Natural killer cell treated with Interleukin-12 subunit alpha and Interleukin-12 subunit beta and Interleukin-15 and Interleukin-18, amount 100 ng/mL, for 72 hours (primary cell): Measurements from ENCODE around the gene SOAT1. TPM values are rescaled to one million over a fixed set of nuclear protein-coding genes. Genes with fewer than 3 reads are reported as not detected.
"Not testable (repeated sequence)": the region's sequence is repeated elsewhere in the genome, so short reads cannot be mapped to it uniquely, and the experiment has no call there.

Experiments used
- ATAC-seq, 2 donors: fragments of 150-1000 bp; cut with Tn5 transposase in 1 of 2; sonication (Bioruptor Pico), chemical (Tn5 transposase) in 1 of 2; 2 replicates each; pipeline ENCODE4 v1.10.0; 2021
- DNase-seq: peaks from one replicate; pipeline ENCODE4 v3.0.0; 2022; ENCODE audit warnings: low spot score
- H3K27ac Mint-ChIP-seq, 2 donors: 1 replicate in 1 of 2; 2 replicates in 1 of 2; pipeline ENCODE4 v1.8.0; 2022; ENCODE audit warnings: mixed read lengths in 2 of 2, mild to moderate bottlenecking in 1 of 2, moderate library complexity in 1 of 2
- H3K27me3 Mint-ChIP-seq, 2 donors: 1 replicate in 1 of 2; 2 replicates in 1 of 2; pipeline ENCODE4 v1.8.0; 2022; ENCODE audit warnings: mixed read lengths in 2 of 2
- H3K36me3 Mint-ChIP-seq: one replicate; pipeline ENCODE4 v1.8.0; 2022; ENCODE audit warnings: mixed read lengths
- H3K4me1 Mint-ChIP-seq, 2 donors: 1 replicate in 1 of 2; 2 replicates in 1 of 2; pipeline ENCODE4 v1.8.0; 2022; ENCODE audit warnings: low read depth in 2 of 2, mixed read lengths in 2 of 2, mild to moderate bottlenecking in 1 of 2
- H3K4me3 Mint-ChIP-seq: one replicate; pipeline ENCODE4 v1.8.0; 2022; ENCODE audit warnings: mixed read lengths
- H3K9me3 Mint-ChIP-seq: 2 replicates; pipeline ENCODE4 v1.8.0; 2022; ENCODE audit warnings: mixed read lengths
- total RNA-seq, 2 donors: library from RNA; stranded (reverse); gene quantifications; one replicate each; pipeline ENCODE4 v1.2.3, GENCODE V29; 2022

Gene SOAT1
- total RNA-seq, 2 donors from 2014 or later: 52.9 to 78.3 TPM

DNA sequence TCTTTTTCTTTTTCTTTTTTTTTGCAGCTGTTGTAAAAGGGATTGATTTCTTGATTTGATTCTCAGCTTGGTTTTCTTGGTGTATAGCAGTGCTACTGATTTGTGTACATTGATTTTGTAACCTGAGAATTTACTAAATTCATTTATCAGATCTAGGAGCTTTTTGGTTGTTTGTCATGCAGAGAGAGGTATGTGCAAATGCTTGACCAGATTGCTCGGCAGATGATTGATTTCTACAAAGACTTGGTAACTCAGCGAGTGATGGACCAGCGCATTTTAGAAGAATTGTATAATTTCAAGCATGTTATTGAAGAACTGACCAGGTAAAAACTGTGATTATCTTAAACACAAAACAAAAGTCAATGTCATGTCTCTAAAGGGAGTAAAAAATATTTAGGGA, 100.1 kb downstream of the SOAT1 start:
- H3K4me1 Mint-ChIP-seq: no peaks in the 10 kb centered on the region
- DNase-seq (no peak), ATAC-seq (no peak)
- H3K27ac Mint-ChIP-seq: no peak overlapping the region
- H3K36me3 Mint-ChIP-seq: peaks cover 20% of the 10 kb centered on the region
- no peak overlapping the region for H3K4me3 Mint-ChIP-seq
- peaks cover 19 to 23% of the 10 kb centered on the region in 2 donors for H3K27me3 Mint-ChIP-seq
- H3K9me3 Mint-ChIP-seq: peaks cover 8% of the 10 kb centered on the region

DNA sequence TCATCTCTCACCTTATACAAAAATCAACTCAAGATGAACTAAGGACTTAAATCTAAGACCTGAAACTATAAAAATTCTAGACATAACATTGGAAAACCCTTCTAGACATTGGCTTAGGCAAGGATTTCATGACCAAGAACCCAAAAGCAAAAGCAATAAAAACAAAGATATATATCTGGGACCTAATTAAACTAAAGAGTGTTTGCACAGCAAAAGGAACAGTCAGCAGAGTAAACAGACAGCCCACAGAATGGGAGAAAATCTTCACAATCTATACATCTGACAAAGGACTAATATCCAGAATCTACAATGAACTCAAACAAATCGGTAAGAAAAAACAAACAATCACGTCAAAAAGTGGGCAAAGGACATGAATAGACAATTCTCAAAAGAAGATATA, 105.8 kb downstream of the SOAT1 start:
- H3K27ac Mint-ChIP-seq, DNase-seq, H3K4me1 Mint-ChIP-seq, H3K36me3 Mint-ChIP-seq, H3K9me3 Mint-ChIP-seq, H3K4me3 Mint-ChIP-seq, ATAC-seq: not testable (repeated sequence)
- peaks cover 3 to 25% of the 10 kb centered on the region in 2 donors for H3K27me3 Mint-ChIP-seq

Other genes with a start within 250 kb of the SOAT1 start
- 10 to 100 TPM; 36.4 to 63.1 TPM for gene TOR3A, start 211.7 kb upstream of the SOAT1 start, total RNA-seq
- 10 to 100 TPM; 11.3 to 18.4 TPM for gene ABL2, start 64.1 kb upstream of the SOAT1 start, total RNA-seq
- under 1 TPM in 1 of 2 donors, not detected in 1; 0.81 TPM for gene AXDND1, start 72.2 kb downstream of the SOAT1 start, total RNA-seq